ENCODE results near the gene SMOC2. TPM values are rescaled to one million over a fixed set of nuclear protein-coding genes. Genes with fewer than 3 reads are reported as not detected.
"Not testable (repeated sequence)": the region's sequence is repeated elsewhere in the genome, so short reads cannot be mapped to it uniquely, and the experiment has no call there.

The SMOC2 gene
- total and polyA plus RNA-seq, 4 donors: 203 to 369 (median 266) TPM

GRCh38 chr6:168538188-168538891 is 97.4 kb downstream of the SMOC2 start:
- H3K27ac ChIP-seq (ENCODE audit: low read depth in 1 of 2, low read length in 2 of 2); intact Hi-C loops (cut with DNase I): not testable (repeated sequence)
- WGBS, 2 donors: 85 to 89% methylated on average over 13 to 14 of the region's 14 CpGs

GRCh38 chr6:168538892-168539811 is 98.2 kb downstream of the SMOC2 start:
- Histone ChIP-seq H3K4me3 (ENCODE audit: low read length in 2 of 2) (no peak overlapping the region), H3K36me3 (ENCODE audit: control insufficient read depth in 1 of 2, insufficient read depth in 2 of 2, low read length in 1 of 2) (no peaks in the 10 kb centered on the region), H3K4me1 (ENCODE audit: control insufficient read depth in 1 of 2, insufficient read depth in 2 of 2, low read length in 2 of 2) (peaks cover 0 to 4% of the 10 kb centered on the region in 2 donors), H3K9me3 (ENCODE audit: control insufficient read depth, low read length) (no peaks in the 10 kb centered on the region), H3K27ac (ENCODE audit: low read depth in 1 of 2, low read length in 2 of 2) (peak overlapping the region; percentile 16 to 92), H3K27me3 (ENCODE audit: control insufficient read depth in 1 of 2, insufficient read depth in 2 of 2, low read length in 1 of 2) (no peaks in the 10 kb centered on the region)
- WGBS, 2 donors: 71 to 79% methylated on average over 21 of the region's 21 CpGs
- ATAC-seq (ENCODE audit: low FRiP score) (no peak), DNase-seq (no peak)
- intact Hi-C loops (cut with DNase I): no loop called here

More at GRCh38 chr6:168538188-168538891, 97.4 kb downstream of the SMOC2 start:
- H3K4me3 ChIP-seq (ENCODE audit: low read length in 2 of 2); H3K36me3 ChIP-seq (ENCODE audit: control insufficient read depth in 1 of 2, insufficient read depth in 2 of 2, low read length in 1 of 2); H3K4me1 ChIP-seq (ENCODE audit: control insufficient read depth in 1 of 2, insufficient read depth in 2 of 2, low read length in 2 of 2); DNase-seq; ATAC-seq (ENCODE audit: low FRiP score); H3K9me3 ChIP-seq (ENCODE audit: control insufficient read depth, low read length); H3K27me3 ChIP-seq (ENCODE audit: control insufficient read depth in 1 of 2, insufficient read depth in 2 of 2, low read length in 1 of 2): not testable (repeated sequence)

GRCh38 chr6:168540713-168541291 is 99.8 kb downstream of the SMOC2 start:
- Histone ChIP-seq H3K9me3 (ENCODE audit: control insufficient read depth, low read length) (no peaks in the 10 kb centered on the region), H3K4me1 (ENCODE audit: control insufficient read depth in 1 of 2, insufficient read depth in 2 of 2, low read length in 2 of 2) (peaks cover 0 to 4% of the 10 kb centered on the region in 2 donors), H3K36me3 (ENCODE audit: control insufficient read depth in 1 of 2, insufficient read depth in 2 of 2, low read length in 1 of 2) (no peaks in the 10 kb centered on the region), H3K27ac (ENCODE audit: low read depth in 1 of 2, low read length in 2 of 2) (peak overlapping the region; percentile 80 to 92), H3K27me3 (ENCODE audit: control insufficient read depth in 1 of 2, insufficient read depth in 2 of 2, low read length in 1 of 2) (no peaks in the 10 kb centered on the region), H3K4me3 (ENCODE audit: low read length in 2 of 2) (no peak overlapping the region)
- intact Hi-C loops (cut with DNase I): loop anchor here in 1 of 2 donors (5.0 kb wide), 2 partner anchors 89 to 159 kb away; no protein-coding TSS in a partner anchor
- ATAC-seq (ENCODE audit: low FRiP score) (no peak), DNase-seq (no peak)
- 43 to 49% methylated on average over 14 to 15 of the region's 15 CpGs for WGBS, 2 donors

GRCh38 chr6:168541307-168541706 is 100.3 kb downstream of the SMOC2 start:
- intact Hi-C loops (cut with DNase I): loop anchor here in 1 of 2 donors (5.0 kb wide), 2 partner anchors 89 to 159 kb away; no protein-coding TSS in a partner anchor
- 8 to 10% methylated on average over 4 of the region's 4 CpGs for WGBS, 2 donors
- H3K27me3 ChIP-seq (ENCODE audit: control insufficient read depth in 1 of 2, insufficient read depth in 2 of 2, low read length in 1 of 2): no peaks in the 10 kb centered on the region
- H3K4me1 ChIP-seq (ENCODE audit: control insufficient read depth in 1 of 2, insufficient read depth in 2 of 2, low read length in 2 of 2): peaks cover 0 to 4% of the 10 kb centered on the region in 2 donors
- no peak overlapping the region for H3K4me3 ChIP-seq (ENCODE audit: low read length in 2 of 2)
- no peaks in the 10 kb centered on the region for H3K9me3 ChIP-seq (ENCODE audit: control insufficient read depth, low read length)
- DNase-seq: no peak
- no peaks in the 10 kb centered on the region for H3K36me3 ChIP-seq (ENCODE audit: control insufficient read depth in 1 of 2, insufficient read depth in 2 of 2, low read length in 1 of 2)
- peak overlapping the region; percentile 80 to 92 for H3K27ac ChIP-seq (ENCODE audit: low read depth in 1 of 2, low read length in 2 of 2)
- no peak for ATAC-seq (ENCODE audit: low FRiP score)

- WGBS, 2 donors: 14% methylated on average over 8 of the region's 8 CpGs
- H3K36me3 ChIP-seq (ENCODE audit: control insufficient read depth in 1 of 2, insufficient read depth in 2 of 2, low read length in 1 of 2): peaks cover 0 to under 1% of the 10 kb centered on the region in 2 donors
- no peak for DNase-seq
- H3K4me1 ChIP-seq (ENCODE audit: control insufficient read depth in 1 of 2, insufficient read depth in 2 of 2, low read length in 2 of 2): peaks cover 0 to 4% of the 10 kb centered on the region in 2 donors
- intact Hi-C loops (cut with DNase I): loop anchor here in 1 of 2 donors (5.0 kb wide), 2 partner anchors 90 to 160 kb away; no protein-coding TSS in a partner anchor
- no peaks in the 10 kb centered on the region for H3K27me3 ChIP-seq (ENCODE audit: control insufficient read depth in 1 of 2, insufficient read depth in 2 of 2, low read length in 1 of 2)
- no peaks in the 10 kb centered on the region for H3K9me3 ChIP-seq (ENCODE audit: control insufficient read depth, low read length)
- H3K27ac ChIP-seq (ENCODE audit: low read depth in 1 of 2, low read length in 2 of 2): peak overlapping the region; percentile 50 to 93
- no peak overlapping the region for H3K4me3 ChIP-seq (ENCODE audit: low read length in 2 of 2)
- ATAC-seq (ENCODE audit: low FRiP score): peak; percentile 31
Measured at GRCh38 chr6:168542301-168542700, 101.3 kb downstream of the SMOC2 start.

- peaks cover 0 to 2% of the 10 kb centered on the region in 2 donors for H3K36me3 ChIP-seq (ENCODE audit: control insufficient read depth in 1 of 2, insufficient read depth in 2 of 2, low read length in 1 of 2)
- WGBS, 2 donors: 17 to 21% methylated on average over 6 of the region's 6 CpGs
- intact Hi-C loops (cut with DNase I): no loop called here
- no peaks in the 10 kb centered on the region for H3K9me3 ChIP-seq (ENCODE audit: control insufficient read depth, low read length)
- peak overlapping the region; percentile 0 to 52 for H3K27ac ChIP-seq (ENCODE audit: low read depth in 1 of 2, low read length in 2 of 2)
- H3K4me3 ChIP-seq (ENCODE audit: low read length in 2 of 2): no peak overlapping the region
- DNase-seq (no peak), ATAC-seq (ENCODE audit: low FRiP score) (peak; percentile 61)
- H3K4me1 ChIP-seq (ENCODE audit: control insufficient read depth in 1 of 2, insufficient read depth in 2 of 2, low read length in 2 of 2): peaks cover 0 to 4% of the 10 kb centered on the region in 2 donors
- no peaks in the 10 kb centered on the region for H3K27me3 ChIP-seq (ENCODE audit: control insufficient read depth in 1 of 2, insufficient read depth in 2 of 2, low read length in 1 of 2)
Measured at GRCh38 chr6:168545428-168545827, 104.4 kb downstream of the SMOC2 start.

GRCh38 chr6:168546151-168546550 is 105.2 kb downstream of the SMOC2 start:
- intact Hi-C loops (cut with DNase I): loop anchor here in 1 of 2 donors (2.0 kb wide), 1 partner anchor 29 kb away; no protein-coding TSS in a partner anchor
- H3K4me1 ChIP-seq (ENCODE audit: control insufficient read depth in 1 of 2, insufficient read depth in 2 of 2, low read length in 2 of 2): no peaks in the 10 kb centered on the region
- WGBS, 2 donors: 92% methylated on average over 5 of the region's 5 CpGs
- no peaks in the 10 kb centered on the region for H3K27me3 ChIP-seq (ENCODE audit: control insufficient read depth in 1 of 2, insufficient read depth in 2 of 2, low read length in 1 of 2)
- no peak for ATAC-seq (ENCODE audit: low FRiP score)
- no peaks in the 10 kb centered on the region for H3K9me3 ChIP-seq (ENCODE audit: control insufficient read depth, low read length)
- no peak overlapping the region for H3K4me3 ChIP-seq (ENCODE audit: low read length in 2 of 2)
- H3K27ac ChIP-seq (ENCODE audit: low read depth in 1 of 2, low read length in 2 of 2): peak overlapping the region in 1 of 2 donors; percentile 58
- H3K36me3 ChIP-seq (ENCODE audit: control insufficient read depth in 1 of 2, insufficient read depth in 2 of 2, low read length in 1 of 2): peaks cover 0 to 2% of the 10 kb centered on the region in 2 donors
- DNase-seq: peak in 1 of 2 donors; percentile 53

- no peak for DNase-seq
- H3K4me3 ChIP-seq (ENCODE audit: low read length in 2 of 2): no peak overlapping the region
- no peak for ATAC-seq (ENCODE audit: low FRiP score)
- H3K36me3 ChIP-seq (ENCODE audit: control insufficient read depth in 1 of 2, insufficient read depth in 2 of 2, low read length in 1 of 2): peaks cover 0 to 2% of the 10 kb centered on the region in 2 donors
- intact Hi-C loops (cut with DNase I): loop anchor here in 1 of 2 donors (2.0 kb wide), 1 partner anchor 28 kb away; no protein-coding TSS in a partner anchor
- WGBS, 2 donors: 95% methylated on average over 10 of the region's 10 CpGs
- no peaks in the 10 kb centered on the region for H3K4me1 ChIP-seq (ENCODE audit: control insufficient read depth in 1 of 2, insufficient read depth in 2 of 2, low read length in 2 of 2)
- H3K9me3 ChIP-seq (ENCODE audit: control insufficient read depth, low read length): no peaks in the 10 kb centered on the region
- H3K27ac ChIP-seq (ENCODE audit: low read depth in 1 of 2, low read length in 2 of 2): no peak overlapping the region
- H3K27me3 ChIP-seq (ENCODE audit: control insufficient read depth in 1 of 2, insufficient read depth in 2 of 2, low read length in 1 of 2): no peaks in the 10 kb centered on the region
Measured at GRCh38 chr6:168546730-168547129, 105.7 kb downstream of the SMOC2 start.
